ENCODE measurements around the gene CAMTA2.

- no peak for TF ChIP-seq CBFB (CRISPR knock-in tag; IDR thresholded peaks at IDR 0.05; ENCODE audit: low read depth)
- TF ChIP-seq CTCF (IDR thresholded peaks at IDR 0.05), result no peak
- no peak for TF ChIP-seq MAX (CRISPR knock-in tag; IDR thresholded peaks at IDR 0.05)
- no peak for TF ChIP-seq CREM (CRISPR knock-in tag; IDR thresholded peaks at IDR 0.05)
- TF ChIP-seq TCF7 (CRISPR knock-in tag; IDR thresholded peaks at IDR 0.05; ENCODE audit: low read depth), result no peak
- TF ChIP-seq SOX15 (CRISPR knock-in tag; IDR thresholded peaks at IDR 0.05), result no peak
- no peak for TF ChIP-seq ZBTB21 (CRISPR knock-in tag; IDR thresholded peaks at IDR 0.05; ENCODE audit: borderline replicate concordance)
- no peak for TF ChIP-seq RELA (CRISPR knock-in tag; IDR thresholded peaks at IDR 0.05; ENCODE audit: borderline replicate concordance)
- TF ChIP-seq, protein P1, sequence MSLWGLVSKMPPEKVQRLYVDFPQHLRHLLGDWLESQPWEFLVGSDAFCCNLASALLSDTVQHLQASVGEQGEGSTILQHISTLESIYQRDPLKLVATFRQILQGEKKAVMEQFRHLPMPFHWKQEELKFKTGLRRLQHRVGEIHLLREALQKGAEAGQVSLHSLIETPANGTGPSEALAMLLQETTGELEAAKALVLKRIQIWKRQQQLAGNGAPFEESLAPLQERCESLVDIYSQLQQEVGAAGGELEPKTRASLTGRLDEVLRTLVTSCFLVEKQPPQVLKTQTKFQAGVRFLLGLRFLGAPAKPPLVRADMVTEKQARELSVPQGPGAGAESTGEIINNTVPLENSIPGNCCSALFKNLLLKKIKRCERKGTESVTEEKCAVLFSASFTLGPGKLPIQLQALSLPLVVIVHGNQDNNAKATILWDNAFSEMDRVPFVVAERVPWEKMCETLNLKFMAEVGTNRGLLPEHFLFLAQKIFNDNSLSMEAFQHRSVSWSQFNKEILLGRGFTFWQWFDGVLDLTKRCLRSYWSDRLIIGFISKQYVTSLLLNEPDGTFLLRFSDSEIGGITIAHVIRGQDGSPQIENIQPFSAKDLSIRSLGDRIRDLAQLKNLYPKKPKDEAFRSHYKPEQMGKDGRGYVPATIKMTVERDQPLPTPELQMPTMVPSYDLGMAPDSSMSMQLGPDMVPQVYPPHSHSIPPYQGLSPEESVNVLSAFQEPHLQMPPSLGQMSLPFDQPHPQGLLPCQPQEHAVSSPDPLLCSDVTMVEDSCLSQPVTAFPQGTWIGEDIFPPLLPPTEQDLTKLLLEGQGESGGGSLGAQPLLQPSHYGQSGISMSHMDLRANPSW (CRISPR knock-in tag; conservative IDR thresholded peaks at IDR 0.05; ENCODE audit: low read depth), result no peak
- no peak for TF ChIP-seq TP53 (CRISPR knock-in tag; IDR thresholded peaks at IDR 0.05)
Observed at GRCh38 chr17:4953451-4953961, 34.0 kb downstream of the CAMTA2 start.
